Measurements from ENCODE around the gene SMARCD2.

DNA sequence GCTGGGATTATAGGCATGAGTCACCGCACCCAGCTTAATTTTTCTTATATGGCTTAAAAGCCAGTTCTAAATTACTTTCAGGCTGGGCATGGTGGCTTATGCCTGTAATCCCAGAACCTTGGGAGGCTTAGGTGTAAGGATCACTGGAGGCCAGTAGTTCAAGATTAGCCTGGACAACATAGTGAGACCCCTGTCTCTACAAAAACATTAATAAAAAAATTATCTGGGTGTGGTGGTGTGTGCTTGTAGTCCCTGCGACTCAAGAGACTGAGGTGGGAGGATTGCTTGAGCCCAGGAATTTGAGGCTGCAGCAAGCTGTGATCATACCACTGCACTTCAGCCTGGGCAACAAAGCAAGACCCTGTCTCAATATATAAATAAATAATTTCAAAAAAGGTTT lies 10.8 kb upstream of the SMARCD2 start:
- TF ChIP-seq, protein P1, sequence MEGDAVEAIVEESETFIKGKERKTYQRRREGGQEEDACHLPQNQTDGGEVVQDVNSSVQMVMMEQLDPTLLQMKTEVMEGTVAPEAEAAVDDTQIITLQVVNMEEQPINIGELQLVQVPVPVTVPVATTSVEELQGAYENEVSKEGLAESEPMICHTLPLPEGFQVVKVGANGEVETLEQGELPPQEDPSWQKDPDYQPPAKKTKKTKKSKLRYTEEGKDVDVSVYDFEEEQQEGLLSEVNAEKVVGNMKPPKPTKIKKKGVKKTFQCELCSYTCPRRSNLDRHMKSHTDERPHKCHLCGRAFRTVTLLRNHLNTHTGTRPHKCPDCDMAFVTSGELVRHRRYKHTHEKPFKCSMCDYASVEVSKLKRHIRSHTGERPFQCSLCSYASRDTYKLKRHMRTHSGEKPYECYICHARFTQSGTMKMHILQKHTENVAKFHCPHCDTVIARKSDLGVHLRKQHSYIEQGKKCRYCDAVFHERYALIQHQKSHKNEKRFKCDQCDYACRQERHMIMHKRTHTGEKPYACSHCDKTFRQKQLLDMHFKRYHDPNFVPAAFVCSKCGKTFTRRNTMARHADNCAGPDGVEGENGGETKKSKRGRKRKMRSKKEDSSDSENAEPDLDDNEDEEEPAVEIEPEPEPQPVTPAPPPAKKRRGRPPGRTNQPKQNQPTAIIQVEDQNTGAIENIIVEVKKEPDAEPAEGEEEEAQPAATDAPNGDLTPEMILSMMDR (conservative IDR thresholded peaks at IDR 0.05; ENCODE audit: low read length) = no peak
- no peak for TF ChIP-seq EZH2phosphoT487 (IDR thresholded peaks at IDR 0.05; ENCODE audit: borderline replicate concordance, low read depth, low read length)

Data from OCI-LY7 (cell line).